ENCODE results near the gene SULT1A2.
A peak's percentile ranks its signal among the peaks of the same experiment; 100 is the strongest.
"Not testable (repeated sequence)": the region's sequence is repeated elsewhere in the genome, so short reads cannot be mapped to it uniquely, and the experiment has no call there.

The SULT1A2 gene

GRCh38 chr16:28554634-28555423 lies 42.0 kb downstream of the SULT1A2 start:
- FAIRE-seq, result no peak

DNA sequence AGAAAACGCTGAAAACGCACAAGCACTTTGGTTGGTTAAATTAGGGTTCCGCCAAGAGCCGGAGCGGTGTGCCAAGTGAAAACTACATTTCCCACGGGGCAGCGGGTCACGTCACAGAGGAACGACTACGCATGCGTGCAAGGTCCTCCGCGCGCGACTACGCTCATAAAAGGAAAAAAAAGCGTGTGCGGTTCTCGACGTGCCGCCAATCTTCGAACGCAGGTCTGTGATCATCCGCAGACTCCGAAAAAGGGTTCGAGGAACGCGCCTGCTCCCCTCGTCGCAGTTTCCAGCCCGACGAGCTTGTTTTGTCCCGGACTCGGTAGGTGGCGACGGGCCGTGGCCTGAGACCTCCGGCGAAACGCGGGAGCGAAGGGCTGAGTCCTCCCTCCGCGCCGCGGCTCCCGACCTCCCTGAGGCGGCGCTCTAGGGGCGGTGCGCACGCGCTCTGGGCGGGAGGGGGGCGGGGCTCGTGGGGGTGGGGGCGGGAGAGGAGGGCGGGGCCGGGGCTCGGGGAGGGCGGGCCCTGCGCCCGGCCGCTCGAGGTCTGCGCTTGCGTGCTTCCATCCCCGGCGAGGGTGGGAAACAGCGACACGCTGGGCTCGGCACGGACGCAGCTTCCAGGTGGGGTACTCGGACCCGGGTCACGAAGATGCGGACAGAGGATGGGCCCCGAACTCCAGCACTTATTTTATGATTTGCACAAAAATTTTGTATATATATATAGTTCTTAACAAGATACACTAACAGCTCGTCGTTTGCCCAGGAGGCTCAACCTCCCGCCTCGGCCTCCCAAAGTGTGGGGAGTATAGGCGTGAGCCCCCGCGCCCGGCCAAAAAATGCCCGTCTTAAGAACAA lies 42.8 kb downstream of the SULT1A2 start, which contains the start of gene SGF29:
SGF29 (plus strand) TSS at position 145 of the 858 bp plus-strand sequence. CDS start 27,150 bp downstream, outside the sequence.
- no peak for FAIRE-seq

GRCh38 chr16:28549301-28549899 lies 47.5 kb downstream of the SULT1A2 start:
- FAIRE-seq, result no peak

GRCh38 chr16:28548306-28548802 lies 48.5 kb downstream of the SULT1A2 start:
- FAIRE-seq, result no peak

- no peak for FAIRE-seq
These were observed 50.2 kb downstream of the SULT1A2 start for GRCh38 chr16:28546626-28547025.

GRCh38 chr16:28545964-28546363 lies 50.9 kb downstream of the SULT1A2 start:
- FAIRE-seq, result not testable (repeated sequence)

GRCh38 chr16:28544998-28545397 lies 51.9 kb downstream of the SULT1A2 start:
- FAIRE-seq, result no peak

DNA sequence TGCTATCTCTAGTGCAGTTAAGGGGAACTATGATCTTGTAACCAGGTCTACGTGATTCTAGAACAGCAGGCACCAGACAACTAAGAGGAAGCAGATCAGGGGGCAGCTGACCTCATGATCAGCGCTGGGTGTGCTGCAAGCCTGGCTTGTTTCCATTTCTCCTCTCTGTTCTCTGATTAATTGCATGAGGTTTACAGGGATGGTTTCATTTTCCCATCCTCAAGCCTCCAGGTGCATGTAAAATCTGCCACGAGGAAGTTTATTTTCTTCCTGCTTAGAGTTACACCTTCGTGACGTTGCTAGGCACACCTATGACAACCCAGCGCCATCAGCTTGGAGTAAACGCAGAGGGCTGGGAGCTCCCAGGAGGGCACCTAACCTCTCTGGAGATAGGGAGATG lies 53.8 kb downstream of the SULT1A2 start:
- peak; percentile 47 for FAIRE-seq

DNA sequence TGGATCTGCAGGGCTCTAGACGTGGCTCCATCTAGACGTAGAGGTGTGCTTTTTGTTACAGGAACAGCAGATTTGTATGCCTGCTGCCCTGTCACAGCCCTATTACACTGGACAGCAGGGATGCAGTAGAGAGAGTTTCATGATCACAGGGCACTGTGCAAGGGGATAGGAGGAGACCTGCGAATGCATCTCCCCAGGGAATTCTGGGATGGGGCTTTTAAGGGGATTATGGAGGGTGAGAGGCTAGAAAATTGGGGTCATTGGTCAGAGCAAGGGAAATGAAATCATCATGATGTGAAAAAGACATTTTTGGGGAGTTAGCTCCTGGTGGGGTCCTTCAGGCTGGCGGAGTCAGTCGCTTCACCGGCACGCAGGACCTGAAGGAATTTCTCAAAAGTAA lies 54.2 kb downstream of the SULT1A2 start:
- no peak for FAIRE-seq

Measured in islet of Langerhans (tissue), 1 donor.